ENCODE data around the gene CIAO3.

Gene CIAO3

DNA sequence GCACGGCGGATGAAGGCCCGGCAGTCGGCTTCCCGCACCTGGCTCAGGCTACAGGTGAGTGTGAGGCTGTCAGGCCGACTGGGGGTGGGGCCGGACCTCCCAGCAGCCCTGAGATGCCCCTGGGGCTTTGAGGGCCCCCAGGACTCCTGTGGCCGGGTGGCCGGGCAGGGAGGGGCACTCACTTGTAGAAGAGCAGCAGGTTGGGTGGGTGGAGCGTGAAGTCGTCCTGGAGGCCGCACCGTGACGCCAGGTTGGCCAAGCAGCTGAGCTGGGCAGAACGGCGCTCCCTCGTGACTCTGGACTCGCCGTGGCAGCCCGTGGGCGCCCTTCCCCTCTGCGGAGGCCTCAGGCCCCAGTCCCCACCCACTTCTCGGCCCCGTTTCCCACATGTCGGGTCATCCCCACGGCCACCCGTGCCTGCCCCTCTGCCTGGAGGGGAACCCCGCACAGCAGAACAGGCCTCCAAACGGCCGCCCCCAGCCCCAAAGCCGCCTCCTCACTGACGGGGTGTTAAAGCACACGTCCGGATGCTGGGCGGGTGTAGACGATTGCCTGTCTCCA is 34.5 kb upstream of the CIAO3 start:
- no peak for DNase-seq

DNA sequence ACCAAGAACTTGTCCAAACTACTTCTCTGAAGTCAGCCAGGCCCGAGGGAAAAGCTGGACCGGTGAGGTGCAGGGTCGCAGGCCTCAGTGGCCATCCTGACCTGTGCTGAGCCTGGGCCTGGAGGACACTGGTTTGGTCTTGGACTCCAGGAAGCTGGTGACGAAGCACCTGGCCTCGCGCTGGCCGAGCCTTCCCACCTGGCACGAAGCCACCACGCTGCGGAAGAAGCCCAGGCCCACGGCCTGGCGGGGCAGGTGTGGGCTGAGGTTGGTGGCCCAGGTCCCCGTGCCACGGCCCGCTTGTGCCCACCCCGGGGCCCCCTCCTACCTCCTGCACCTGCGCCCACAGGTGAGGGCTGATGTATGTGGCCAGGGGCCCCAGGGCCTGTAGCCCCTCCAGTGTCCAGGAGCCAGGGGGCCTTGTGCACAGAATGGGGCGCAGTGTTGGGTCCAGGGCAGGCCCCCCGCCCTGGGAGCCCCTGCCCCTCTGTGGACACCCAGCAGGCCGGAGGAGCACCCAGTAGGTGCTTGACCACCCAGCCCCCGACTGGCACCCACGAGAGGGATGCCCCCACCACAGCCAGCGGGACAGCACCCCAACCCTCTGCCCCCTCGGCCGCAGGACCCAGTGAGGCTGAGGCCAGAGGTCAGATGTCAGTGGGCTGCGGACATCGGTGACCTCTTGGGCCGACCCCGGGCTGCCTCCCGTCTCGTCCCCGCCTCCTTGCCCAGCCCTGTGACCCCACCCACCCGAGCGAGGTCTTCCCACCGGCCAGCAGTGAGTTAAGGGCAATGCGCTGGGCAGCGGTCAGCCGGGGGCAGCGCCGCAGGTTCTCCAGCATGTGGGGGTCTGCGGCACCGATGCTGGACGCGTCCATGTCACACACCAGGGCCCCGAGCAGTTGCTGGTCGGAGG is 33.5 kb upstream of the CIAO3 start:
- DNase-seq: no peak

DNA sequence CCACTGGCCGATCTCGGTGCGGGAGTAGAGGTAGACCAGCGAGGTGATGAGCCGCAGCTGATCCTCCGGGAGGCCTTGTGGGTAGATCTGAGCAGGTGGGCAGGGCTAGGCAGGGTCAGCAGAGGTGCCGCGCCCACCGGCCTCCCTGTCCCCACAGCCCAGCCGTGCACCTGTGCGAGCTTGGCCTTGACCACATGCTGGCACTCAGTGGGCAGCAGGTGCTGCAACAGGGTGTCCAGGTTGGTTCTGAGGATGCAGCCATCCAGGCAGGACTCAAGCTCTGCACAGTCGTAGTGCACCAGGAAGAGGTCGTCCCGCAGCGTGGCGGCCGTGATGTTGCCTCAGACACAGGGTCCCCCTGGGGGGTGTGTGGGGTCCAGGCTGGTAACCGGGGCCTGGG is 32.2 kb upstream of the CIAO3 start:
- DNase-seq: no peak

DNA sequence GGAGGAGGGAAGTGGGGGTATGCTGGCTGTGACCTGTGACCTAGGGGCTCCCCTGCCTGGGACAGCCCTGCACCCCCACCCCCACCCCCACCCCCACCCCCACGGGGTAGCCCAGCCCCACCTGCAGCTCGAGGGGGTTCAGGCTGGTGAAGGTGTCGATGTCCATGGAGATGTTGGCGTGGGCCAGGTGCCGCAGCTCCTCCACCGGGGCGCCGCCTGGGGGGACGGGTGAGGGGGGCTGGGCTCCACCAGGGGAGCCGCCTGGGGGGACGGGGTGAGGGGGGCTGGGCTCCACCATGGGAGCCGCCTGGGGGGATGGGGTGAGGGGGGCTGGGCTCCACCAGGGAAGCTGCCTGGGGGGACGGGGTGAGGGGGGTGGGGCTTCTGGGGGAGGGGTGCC is 29.6 kb upstream of the CIAO3 start:
- DNase-seq: no peak

DNA sequence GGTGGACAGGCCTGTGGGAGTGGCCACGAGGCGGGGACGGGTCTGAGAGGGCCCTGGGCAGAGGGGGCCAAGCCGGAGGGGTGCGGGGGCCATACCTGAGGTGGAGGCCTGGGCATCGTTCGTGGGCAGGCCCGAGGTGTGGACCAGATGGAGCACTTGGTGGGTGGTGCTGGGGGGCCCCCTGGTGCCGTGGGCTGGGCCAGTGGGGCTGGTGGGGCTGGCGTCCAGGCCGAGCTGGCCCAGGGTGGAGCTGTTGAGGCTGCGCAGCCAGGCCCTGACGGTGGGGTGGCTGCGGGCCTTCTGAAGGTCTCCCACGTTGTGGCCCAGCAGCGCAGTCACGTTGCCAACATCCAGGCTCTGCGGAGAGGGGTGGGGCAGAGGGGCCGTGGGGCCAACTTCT is 29.1 kb upstream of the CIAO3 start:
- DNase-seq: no peak

DNA sequence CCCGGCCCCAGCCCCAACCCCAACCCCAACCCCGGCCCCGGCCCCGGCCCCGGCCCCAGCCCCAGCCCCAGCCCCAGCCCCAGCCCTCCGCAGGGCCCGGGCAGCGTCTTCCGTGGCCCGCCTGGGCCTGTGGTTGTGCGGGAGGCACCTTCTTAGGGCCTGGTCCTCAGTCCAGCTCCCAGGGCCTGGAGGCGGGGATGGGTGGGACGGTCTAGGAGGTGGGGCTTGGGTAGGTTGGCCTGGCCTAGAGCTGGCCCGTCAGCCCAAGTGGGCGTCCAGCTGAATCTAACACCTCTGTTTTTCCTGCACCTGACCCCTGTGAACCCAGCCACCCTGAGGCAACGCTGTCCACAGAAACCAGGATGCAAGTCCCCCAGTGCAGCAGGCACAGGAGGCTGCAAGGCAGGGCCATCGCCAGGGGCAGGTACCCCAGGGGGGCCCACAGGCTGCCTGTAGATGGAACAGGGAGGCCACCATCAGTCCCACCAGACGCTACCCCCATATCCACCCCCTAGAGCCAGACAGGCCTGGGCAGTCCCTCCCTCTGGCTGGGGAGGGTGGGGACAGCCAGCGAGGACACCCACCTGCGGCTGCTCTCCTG is 28.5 kb upstream of the CIAO3 start:
- no peak for DNase-seq

DNA sequence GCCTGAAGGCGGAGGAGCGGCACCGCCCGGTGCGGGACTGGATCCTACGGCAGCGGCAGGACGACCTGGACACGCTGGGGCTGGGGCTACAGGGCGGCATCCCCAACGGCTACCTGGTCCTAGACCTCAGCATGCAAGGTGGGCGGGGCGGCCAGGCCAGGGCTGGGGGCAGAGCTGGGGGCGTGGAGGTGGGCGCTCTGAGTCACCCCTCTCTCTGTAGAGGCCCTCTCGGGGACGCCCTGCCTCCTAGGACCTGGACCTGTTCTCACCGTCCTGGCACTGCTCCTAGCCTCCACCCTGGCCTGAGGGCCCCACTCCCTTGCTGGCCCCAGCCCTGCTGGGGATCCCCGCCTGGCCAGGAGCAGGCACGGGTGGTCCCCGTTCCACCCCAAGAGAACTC is 27.6 kb upstream of the CIAO3 start:
- no peak for DNase-seq

DNA sequence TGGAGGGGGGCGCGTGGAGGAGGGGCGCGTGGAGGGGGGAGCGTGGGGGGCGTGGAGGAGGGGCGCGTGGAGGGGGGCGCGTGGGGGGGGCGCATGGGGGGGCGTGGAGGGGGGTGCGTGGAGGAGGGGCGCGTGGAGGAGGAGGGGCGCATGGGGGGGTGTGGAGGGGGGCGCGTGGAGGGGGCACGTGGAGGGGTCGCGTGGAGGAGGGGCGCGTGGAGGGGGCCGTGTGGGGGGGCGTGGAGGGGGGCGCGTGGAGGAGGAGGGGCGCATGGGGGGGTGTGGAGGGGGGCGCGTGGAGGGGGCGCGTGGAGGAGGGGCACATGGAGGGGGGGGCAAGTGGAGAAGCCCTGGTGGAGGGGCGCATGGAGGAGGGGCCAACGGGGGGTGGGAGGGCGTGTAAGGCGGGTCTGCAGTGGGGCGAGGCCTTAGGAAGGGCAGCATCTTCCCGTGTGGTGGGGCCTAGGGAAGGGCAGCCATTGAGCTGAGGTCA is 27.0 kb upstream of the CIAO3 start:
- no peak for DNase-seq

DNA sequence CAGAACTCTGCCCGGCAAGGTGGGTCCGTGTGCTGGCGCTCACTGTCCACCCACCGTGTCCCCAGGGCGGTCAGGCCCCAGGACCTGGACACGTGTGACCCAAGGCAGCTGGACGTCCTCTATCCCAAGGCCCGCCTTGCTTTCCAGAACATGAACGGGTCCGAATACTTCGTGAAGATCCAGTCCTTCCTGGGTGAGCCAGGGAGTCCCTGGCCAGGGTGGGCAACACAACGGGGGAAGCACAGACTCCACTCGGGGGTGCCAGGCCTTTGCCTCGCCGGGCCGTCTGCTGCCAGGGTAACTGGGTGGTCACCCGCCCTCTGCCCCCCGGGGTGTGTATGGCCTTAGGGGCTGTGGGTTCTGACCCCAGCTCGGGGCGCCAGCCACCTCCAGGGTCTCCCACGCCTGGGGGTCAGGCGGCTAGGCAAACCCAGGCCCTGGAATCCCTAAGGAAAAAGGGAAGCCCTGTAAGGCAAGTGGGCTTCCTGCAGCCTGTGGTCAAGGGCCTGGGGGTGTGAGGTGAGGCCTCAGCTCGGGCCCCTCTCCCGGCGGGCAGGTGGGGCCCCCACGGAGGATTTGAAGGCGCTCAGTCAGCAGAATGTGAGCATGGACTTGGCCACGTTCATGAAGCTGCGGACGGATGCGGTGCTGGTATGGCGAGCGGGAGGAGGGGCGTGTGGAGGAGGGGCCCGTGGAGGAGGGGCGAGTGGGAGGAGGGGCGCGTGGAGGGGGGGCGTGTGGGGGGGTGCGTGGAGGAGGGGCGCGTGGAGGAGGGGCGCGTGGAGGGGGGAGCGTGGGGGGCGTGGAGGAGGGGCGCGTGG is 26.2 kb upstream of the CIAO3 start:
- no peak for DNase-seq

DNA sequence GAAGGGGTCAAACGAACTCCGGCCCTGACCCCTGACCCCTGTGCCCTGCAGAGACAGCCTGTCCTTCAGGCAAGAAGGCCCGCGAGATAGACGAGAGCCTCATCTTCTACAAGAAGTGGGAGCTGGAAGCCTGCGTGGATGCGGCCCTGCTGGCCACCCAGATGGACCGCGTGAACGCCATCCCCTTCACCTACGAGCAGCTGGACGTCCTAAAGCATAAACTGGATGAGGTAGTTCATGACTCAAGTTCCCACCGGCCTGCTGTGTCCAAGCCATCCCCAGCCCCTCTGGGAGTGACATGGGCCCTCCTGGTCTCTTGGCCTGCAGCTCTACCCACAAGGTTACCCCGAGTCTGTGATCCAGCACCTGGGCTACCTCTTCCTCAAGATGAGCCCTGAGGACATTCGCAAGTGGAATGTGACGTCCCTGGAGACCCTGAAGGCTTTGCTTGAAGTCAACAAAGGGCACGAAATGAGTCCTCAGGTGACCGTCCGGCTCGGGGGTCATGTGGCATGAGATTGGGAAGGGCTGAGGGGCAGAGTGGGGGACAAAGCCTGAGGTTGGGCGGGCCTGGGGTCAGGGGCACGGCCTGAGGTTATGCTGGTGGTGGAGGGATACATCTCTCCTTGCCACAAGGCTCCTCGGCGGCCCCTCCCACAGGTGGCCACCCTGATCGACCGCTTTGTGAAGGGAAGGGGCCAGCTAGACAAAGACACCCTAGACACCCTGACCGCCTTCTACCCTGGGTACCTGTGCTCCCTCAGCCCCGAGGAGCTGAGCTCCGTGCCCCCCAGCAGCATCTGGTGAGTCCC is 25.4 kb upstream of the CIAO3 start:
- no peak for DNase-seq

DNA sequence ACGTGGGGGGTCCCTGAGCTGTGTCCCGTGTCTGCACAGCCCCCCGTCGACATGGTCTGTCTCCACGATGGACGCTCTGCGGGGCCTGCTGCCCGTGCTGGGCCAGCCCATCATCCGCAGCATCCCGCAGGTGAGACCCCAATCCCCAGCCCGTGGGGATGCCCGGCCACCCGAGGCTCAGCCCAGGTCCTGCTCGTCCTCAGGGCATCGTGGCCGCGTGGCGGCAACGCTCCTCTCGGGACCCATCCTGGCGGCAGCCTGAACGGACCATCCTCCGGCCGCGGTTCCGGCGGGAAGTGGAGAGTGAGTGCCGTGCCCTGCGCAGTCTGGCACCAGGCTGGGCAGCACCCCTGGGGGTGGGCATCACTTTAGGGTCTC is 24.7 kb upstream of the CIAO3 start:
- DNase-seq: no peak

DNA sequence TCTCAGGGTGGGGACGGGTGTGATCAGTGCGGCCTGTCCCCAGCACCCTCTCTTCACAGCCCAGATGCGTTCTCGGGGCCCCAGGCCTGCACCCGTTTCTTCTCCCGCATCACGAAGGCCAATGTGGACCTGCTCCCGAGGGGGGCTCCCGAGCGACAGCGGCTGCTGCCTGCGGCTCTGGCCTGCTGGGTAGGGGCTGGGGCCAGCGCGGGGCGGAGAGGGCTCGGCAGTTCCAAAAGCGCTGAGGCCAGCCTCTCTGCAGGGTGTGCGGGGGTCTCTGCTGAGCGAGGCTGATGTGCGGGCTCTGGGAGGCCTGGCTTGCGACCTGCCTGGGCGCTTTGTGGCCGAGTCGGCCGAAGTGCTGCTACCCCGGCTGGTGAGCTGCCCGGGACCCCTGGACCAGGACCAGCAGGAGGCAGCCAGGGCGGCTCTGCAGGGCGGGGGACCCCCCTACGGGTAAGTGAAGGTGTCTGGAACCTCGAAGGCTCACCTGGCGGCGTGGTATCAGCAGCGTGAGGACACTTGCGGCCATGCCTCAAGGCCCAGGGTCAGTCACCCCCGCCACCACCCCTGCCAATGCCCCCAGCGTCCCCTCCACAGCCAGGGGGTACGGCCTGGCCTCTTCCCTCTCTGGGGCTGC is 24.2 kb upstream of the CIAO3 start:
- no peak for DNase-seq

DNA sequence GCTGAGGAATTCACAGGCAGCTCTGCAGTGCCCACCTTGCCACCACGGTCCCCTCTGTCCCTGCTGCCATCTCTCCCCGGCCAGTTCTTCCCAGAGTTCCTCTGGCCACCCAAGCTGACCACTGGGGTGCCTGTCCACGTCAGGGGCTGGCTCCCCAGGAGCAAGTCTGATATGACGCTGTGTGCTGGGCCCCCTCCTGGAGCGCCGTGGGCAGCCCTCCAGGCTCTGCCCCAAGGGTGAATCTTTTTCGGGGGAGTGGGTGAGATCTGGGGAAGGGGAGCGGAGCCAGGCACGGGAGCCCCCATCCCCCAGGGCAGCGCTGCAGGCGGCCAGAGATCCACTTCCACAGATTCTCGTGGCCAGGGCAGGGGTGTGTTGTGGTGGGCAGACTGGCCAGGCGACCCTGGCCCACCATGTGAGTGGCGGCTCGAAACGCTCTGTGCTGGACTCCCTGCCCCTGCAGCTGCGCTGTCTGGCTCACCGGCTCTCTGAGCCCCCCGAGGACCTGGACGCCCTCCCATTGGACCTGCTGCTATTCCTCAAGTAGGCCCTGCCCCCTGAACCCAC is 23.5 kb upstream of the CIAO3 start:
- no peak for DNase-seq

DNA sequence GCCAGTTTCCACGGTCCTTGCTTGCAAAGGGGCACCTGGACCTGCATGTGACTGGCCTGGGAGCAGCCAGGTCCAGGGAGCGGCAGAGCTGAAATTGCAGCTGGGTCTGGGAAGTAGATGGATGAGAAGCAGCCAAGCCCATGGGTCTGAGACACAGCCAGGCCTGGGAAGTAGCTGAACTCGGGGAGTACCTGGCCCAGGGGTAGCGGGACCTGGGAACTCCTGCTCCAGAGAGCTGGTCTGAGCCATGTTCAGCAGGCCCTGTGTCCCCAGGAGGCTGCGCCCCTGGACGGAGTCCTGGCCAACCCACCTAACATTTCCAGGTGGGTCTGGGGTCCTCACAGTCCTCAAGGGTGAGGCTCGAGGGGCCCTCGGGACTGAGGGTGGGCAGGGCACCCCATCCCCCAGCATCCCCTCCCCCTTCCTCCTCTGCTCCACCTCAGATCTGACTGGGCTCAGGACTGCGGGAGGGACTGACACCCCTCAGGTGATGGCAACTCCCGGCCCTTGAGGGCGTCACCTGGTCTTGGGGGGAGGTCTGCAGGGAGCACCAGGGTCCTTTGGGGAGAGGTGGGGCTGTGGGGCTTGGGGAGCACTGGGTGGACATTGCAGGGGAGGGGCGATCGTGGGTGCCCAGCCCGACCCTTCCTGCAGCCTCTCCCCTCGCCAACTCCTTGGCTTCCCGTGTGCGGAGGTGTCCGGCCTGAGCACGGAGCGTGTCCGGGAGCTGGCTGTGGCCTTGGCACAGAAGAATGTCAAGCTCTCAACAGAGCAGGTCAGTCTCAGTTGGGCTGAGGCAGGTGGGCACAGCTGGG is 22.8 kb upstream of the CIAO3 start:
- DNase-seq: no peak

DNA sequence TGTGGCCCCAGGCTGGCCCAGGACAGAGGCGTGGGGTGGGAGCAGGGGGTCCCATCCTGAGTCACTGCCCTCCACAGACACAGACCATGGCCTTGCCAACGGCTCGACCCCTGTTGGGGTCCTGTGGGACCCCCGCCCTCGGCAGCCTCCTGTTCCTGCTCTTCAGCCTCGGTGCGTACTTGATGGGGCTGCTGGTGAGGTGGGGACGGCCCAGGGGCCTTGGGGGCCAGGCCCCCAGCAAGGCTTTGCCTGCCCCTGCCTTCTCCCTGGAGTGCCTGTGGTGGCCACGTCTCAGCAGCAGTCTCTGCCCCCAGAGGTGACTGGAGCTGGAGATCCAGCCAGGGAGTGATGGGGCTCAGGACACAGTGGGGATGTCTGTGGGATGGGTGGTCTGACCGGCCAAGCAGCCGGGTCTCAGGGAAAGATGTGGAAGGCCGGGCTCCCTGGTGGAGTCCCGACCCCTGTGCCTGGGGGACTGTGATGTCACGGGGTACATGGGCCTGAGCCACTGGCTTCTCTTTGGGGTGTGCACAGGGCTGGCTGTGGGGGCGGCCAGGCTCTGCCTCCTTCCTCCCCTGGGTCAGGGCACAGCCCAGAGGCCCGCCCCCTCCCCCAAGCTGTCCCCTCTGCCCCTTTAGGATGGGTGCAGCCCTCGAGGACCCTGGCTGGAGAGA is 21.9 kb upstream of the CIAO3 start:
- DNase-seq: no peak

DNA sequence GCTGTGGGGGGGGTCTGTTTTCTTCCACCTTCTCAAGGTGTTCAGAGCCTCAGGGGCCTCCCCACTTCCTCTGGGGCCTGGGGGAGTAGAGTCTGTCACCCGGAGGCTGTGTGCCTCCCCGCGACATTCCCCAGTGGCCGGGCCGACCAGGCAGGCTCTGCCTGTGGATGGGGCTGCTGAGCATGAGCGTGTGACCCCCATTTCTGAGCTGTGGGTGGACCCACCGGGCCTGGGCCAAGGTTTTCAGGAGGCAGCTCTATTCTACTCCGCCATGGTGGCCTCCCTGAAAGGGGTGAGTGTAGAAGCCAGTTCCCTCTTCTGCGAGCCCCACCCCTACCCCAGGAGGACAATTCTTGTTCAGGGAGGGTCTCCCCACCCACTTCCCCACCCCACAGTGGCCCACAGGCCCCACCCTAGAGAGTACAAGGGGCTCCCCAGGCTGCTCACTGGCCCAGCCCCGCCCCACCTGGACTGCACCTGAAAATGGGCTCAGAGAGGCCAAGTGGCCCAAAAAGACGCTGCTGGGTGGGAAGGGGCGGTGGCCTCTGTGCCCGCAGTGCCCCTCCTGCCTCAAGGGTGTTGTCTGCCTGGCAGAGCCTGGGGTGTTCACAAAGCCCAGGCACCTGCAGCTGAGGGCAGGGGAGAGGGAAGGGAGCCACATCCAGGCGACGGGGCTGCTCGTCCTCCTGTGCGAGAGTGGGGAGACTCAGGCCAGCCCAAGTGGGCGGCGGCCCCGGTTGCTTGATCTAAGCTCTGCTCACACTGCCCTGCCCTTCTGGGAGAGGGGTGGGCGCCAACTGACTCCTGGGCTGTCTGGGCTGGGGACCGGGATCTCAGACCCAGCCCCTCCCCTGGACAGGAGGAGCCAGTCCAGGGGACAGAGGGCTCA is 21.1 kb upstream of the CIAO3 start:
- no peak for DNase-seq

DNA sequence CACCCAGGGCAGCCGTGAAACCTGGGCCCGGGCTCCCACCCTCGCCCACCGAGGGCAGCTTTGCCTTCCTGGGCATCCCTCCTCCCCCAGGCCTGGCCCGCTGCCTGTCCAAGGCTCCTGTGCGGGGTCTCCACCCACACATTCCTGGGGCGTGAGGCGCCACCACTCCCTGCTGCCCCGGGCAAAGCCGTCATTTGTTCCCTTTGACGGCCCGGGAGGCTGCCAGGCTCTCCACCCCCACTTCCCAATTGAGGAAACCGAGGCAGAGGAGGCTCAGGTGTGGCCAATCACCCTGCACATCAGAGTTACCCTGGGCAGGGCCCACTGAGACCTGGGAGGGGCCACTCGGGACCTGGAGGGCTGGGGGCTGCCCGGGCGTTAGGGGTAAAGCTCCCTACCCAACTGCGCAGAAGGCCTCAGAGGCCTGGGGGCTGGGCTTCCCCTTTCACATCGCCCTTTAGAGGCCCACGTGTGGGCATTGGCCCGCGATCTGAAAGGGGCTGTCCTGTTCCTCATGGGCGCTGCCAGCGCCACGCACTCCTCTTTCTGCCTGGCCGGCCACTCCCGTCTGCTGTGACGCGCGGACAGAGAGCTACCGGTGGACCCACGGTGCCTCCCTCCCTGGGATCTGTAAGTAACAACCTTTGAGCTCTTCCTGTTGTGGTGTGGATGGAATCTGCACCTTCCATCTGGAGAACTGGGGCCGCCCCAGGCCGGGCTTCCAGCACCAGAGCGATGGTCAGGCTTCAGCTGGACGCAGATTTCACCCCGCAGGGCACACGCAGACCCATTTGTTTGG is 19.9 kb upstream of the CIAO3 start, which contains the start of gene MSLN:
Gene MSLN (plus strand): TSS at position 190 of the 799 bp plus-strand sequence. CDS start 1,947 bp downstream, outside the sequence.
- DNase-seq: no peak

DNA sequence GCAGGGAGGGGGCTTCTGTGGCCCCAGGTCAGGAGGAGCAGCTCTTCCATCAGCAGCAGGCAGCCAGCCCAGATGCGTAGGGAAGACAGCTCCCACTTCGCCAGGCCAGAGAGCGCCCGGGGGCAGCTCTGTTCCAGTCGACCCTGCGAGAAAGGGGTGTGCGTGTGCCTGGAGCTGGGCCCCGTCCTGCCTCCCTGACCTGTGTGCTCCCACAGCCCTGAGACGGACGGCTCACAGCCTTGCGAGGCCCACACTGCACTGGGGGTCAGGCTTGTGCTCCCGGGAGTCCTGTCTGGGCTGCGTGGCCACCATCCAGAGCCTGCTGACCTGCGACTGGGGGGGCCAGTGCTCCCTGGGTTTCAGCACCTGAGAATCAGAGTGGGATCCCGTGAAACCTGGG is 19.3 kb upstream of the CIAO3 start:
- DNase-seq: no peak

Measured in NCI-H2107 (cell line).